Stimulated activated effector memory CD8-positive, alpha-beta T cell treated with anti-CD3 and anti-CD28 coated beads, Interleukin-12 subunit alpha, Interleukin-12 subunit beta, amount 100 ng/mL, for 72 hours (primary cell): Measurements from ENCODE around the gene ACSM6.

Experiments used
- ATAC-seq: fragments of 150-1000 bp; cut with Tn5 transposase; 2 replicates; pipeline ENCODE4 v1.10.0; 2021
- DNase-seq, 2 donors: peaks; one replicate each; pipeline ENCODE4 v3.0.0; 2021 to 2022; ENCODE audit warnings: low spot score in 2 of 2
- H3K27ac Mint-ChIP-seq: one replicate; pipeline ENCODE4 v1.8.0; 2022; ENCODE audit warnings: mild to moderate bottlenecking, mixed read lengths
- H3K36me3 Mint-ChIP-seq: one replicate; pipeline ENCODE4 v1.8.0; 2022; ENCODE audit warnings: mild to moderate bottlenecking, mixed read lengths
- H3K4me1 Mint-ChIP-seq: one replicate; pipeline ENCODE4 v1.8.0; 2022; ENCODE audit warnings: mixed read lengths
- H3K4me3 Mint-ChIP-seq: one replicate; pipeline ENCODE4 v1.8.0; 2022; ENCODE audit warnings: mild to moderate bottlenecking, mixed read lengths
- H3K9me3 Mint-ChIP-seq: one replicate; pipeline ENCODE4 v1.8.0; 2022; ENCODE audit warnings: mixed read lengths

The ACSM6 gene

GRCh38 chr10:95193944-95194343, at the start of gene ACSM6:
TSS of gene ACSM6 (plus strand) at chr10:95194238. CDS start at chr10:95194486, 248 bp downstream.
- DNase-seq (no peak), ATAC-seq (no peak)
- Mint-ChIP-seq H3K36me3 (no peaks in the 10 kb centered on the region), H3K4me1 (no peaks in the 10 kb centered on the region), H3K4me3 (no peak within 1 kb of the TSS), H3K27ac (no peak within 1 kb of the TSS), H3K9me3 (no peaks in the 10 kb centered on the region)

- H3K9me3 Mint-ChIP-seq = no peaks in the 10 kb centered on the region
- H3K4me3 Mint-ChIP-seq = no peak overlapping the region
- no peak overlapping the region for H3K27ac Mint-ChIP-seq
- H3K36me3 Mint-ChIP-seq = no peaks in the 10 kb centered on the region
- DNase-seq (no peak), ATAC-seq (no peak)
- no peaks in the 10 kb centered on the region for H3K4me1 Mint-ChIP-seq
Measured at GRCh38 chr10:95168694-95169093, 25.3 kb upstream of the ACSM6 start.

GRCh38 chr10:95169522-95169921, 24.5 kb upstream of the ACSM6 start:
- H3K27ac Mint-ChIP-seq = no peak overlapping the region
- no peaks in the 10 kb centered on the region for H3K36me3 Mint-ChIP-seq

GRCh38 chr10:95170790-95171189, 23.2 kb upstream of the ACSM6 start:
- Mint-ChIP-seq H3K4me3 (no peak overlapping the region), H3K27ac (no peak overlapping the region), H3K36me3 (no peaks in the 10 kb centered on the region), H3K9me3 (no peaks in the 10 kb centered on the region), H3K4me1 (no peaks in the 10 kb centered on the region)
- DNase-seq (no peak), ATAC-seq (peak; percentile 13)

More at GRCh38 chr10:95169522-95169921, 24.5 kb upstream of the ACSM6 start:
- ATAC-seq (no peak), DNase-seq (no peak)
- Mint-ChIP-seq H3K9me3 (no peaks in the 10 kb centered on the region), H3K4me1 (no peaks in the 10 kb centered on the region), H3K4me3 (no peak overlapping the region)

- DNase-seq (no peak), ATAC-seq (no peak)
- Mint-ChIP-seq H3K4me1 (no peaks in the 10 kb centered on the region), H3K4me3 (no peak overlapping the region), H3K9me3 (no peaks in the 10 kb centered on the region), H3K27ac (no peak overlapping the region), H3K36me3 (no peaks in the 10 kb centered on the region)
Measured at GRCh38 chr10:95171336-95171735, 22.7 kb upstream of the ACSM6 start.

- Mint-ChIP-seq H3K27ac (no peak overlapping the region), H3K4me1 (no peaks in the 10 kb centered on the region), H3K9me3 (no peaks in the 10 kb centered on the region), H3K4me3 (no peak overlapping the region), H3K36me3 (no peaks in the 10 kb centered on the region)
- DNase-seq (no peak), ATAC-seq (no peak)
Measured at GRCh38 chr10:95172851-95173250, 21.2 kb upstream of the ACSM6 start.

- Mint-ChIP-seq H3K36me3 (no peaks in the 10 kb centered on the region), H3K4me3 (no peak overlapping the region), H3K27ac (no peak overlapping the region), H3K4me1 (no peaks in the 10 kb centered on the region), H3K9me3 (no peaks in the 10 kb centered on the region)
- DNase-seq = no peak
- no peak for ATAC-seq
Measured at GRCh38 chr10:95176101-95176500, 17.9 kb upstream of the ACSM6 start.

GRCh38 chr10:95177429-95177828, 16.6 kb upstream of the ACSM6 start:
- no peaks in the 10 kb centered on the region for H3K4me1 Mint-ChIP-seq
- H3K9me3 Mint-ChIP-seq = no peaks in the 10 kb centered on the region
- DNase-seq = no peak
- H3K27ac Mint-ChIP-seq = no peak overlapping the region
- H3K36me3 Mint-ChIP-seq = no peaks in the 10 kb centered on the region
- ATAC-seq = no peak
- H3K4me3 Mint-ChIP-seq = no peak overlapping the region

- H3K9me3 Mint-ChIP-seq = no peaks in the 10 kb centered on the region
- DNase-seq (no peak), ATAC-seq (no peak)
- H3K4me1 Mint-ChIP-seq = no peaks in the 10 kb centered on the region
- H3K27ac Mint-ChIP-seq = no peak overlapping the region
- H3K4me3 Mint-ChIP-seq = no peak overlapping the region
- H3K36me3 Mint-ChIP-seq = no peaks in the 10 kb centered on the region
Measured at GRCh38 chr10:95178266-95178665, 15.8 kb upstream of the ACSM6 start.

GRCh38 chr10:95178797-95179196, 15.2 kb upstream of the ACSM6 start:
- Mint-ChIP-seq H3K27ac (no peak overlapping the region), H3K36me3 (no peaks in the 10 kb centered on the region), H3K4me1 (peaks cover under 1% of the 10 kb centered on the region), H3K4me3 (no peak overlapping the region), H3K9me3 (no peaks in the 10 kb centered on the region)
- no peak for DNase-seq
- no peak for ATAC-seq

GRCh38 chr10:95181726-95182125, 12.3 kb upstream of the ACSM6 start:
- H3K36me3 Mint-ChIP-seq = no peaks in the 10 kb centered on the region
- DNase-seq (no peak), ATAC-seq (no peak)
- H3K9me3 Mint-ChIP-seq = no peaks in the 10 kb centered on the region
- H3K27ac Mint-ChIP-seq = no peak overlapping the region
- H3K4me1 Mint-ChIP-seq = peaks cover 5% of the 10 kb centered on the region
- H3K4me3 Mint-ChIP-seq = no peak overlapping the region

- H3K27ac Mint-ChIP-seq = no peak overlapping the region
- peak overlapping the region; percentile 63 for H3K4me3 Mint-ChIP-seq
- H3K9me3 Mint-ChIP-seq = no peaks in the 10 kb centered on the region
Measured at GRCh38 chr10:95183271-95184230, 10.5 kb upstream of the ACSM6 start.

GRCh38 chr10:95187617-95188016, 6.4 kb upstream of the ACSM6 start:
- Mint-ChIP-seq H3K4me3 (no peak overlapping the region), H3K9me3 (no peaks in the 10 kb centered on the region), H3K27ac (no peak overlapping the region), H3K4me1 (peaks cover 5% of the 10 kb centered on the region), H3K36me3 (no peaks in the 10 kb centered on the region)
- DNase-seq = no peak
- no peak for ATAC-seq

More at GRCh38 chr10:95183271-95184230, 10.5 kb upstream of the ACSM6 start:
- Mint-ChIP-seq H3K36me3 (no peaks in the 10 kb centered on the region), H3K4me1 (peaks cover 5% of the 10 kb centered on the region)
- ATAC-seq (peak; percentile 93), DNase-seq (peak; percentile 62 to 84)

- Mint-ChIP-seq H3K36me3 (no peaks in the 10 kb centered on the region), H3K4me1 (peaks cover 5% of the 10 kb centered on the region), H3K9me3 (no peaks in the 10 kb centered on the region), H3K27ac (no peak overlapping the region), H3K4me3 (no peak overlapping the region)
- DNase-seq = no peak
- no peak for ATAC-seq
Measured at GRCh38 chr10:95188593-95188992, 5.4 kb upstream of the ACSM6 start.

- peaks cover 4% of the 10 kb centered on the region for H3K9me3 Mint-ChIP-seq
- H3K27ac Mint-ChIP-seq = no peak overlapping the region
- H3K36me3 Mint-ChIP-seq = no peaks in the 10 kb centered on the region
- H3K4me1 Mint-ChIP-seq = no peaks in the 10 kb centered on the region
- no peak overlapping the region for H3K4me3 Mint-ChIP-seq
- no peak for DNase-seq
- ATAC-seq = no peak
Measured at GRCh38 chr10:95196046-95196445, 2.0 kb downstream of the ACSM6 start.

- no peak for ATAC-seq
Measured at GRCh38 chr10:95201736-95202135, 7.7 kb downstream of the ACSM6 start.

More at GRCh38 chr10:95201736-95202135, 7.7 kb downstream of the ACSM6 start:
- Mint-ChIP-seq H3K4me1 (no peaks in the 10 kb centered on the region), H3K4me3 (no peak overlapping the region), H3K9me3 (peaks cover 4% of the 10 kb centered on the region), H3K36me3 (no peaks in the 10 kb centered on the region), H3K27ac (no peak overlapping the region)
- DNase-seq = no peak
